ENCODE results near the gene CD27. TPM values are rescaled to one million over a fixed set of nuclear protein-coding genes. Genes with fewer than 3 reads are reported as not detected.
A peak's percentile ranks its signal among the peaks of the same experiment; 100 is the strongest.

CD27 gene
- total and polyA plus RNA-seq, 2 of the 13 experiments (the other 11 are each of a cell fraction or from before 2014, with no cell fraction given): 0.12 TPM; not detected in 1

- TF ChIP-seq HNRNPLL (IDR thresholded peaks at IDR 0.05; ENCODE audit: low read depth, low read length, poor library complexity, severe bottlenecking) (peak; percentile 95), HOXD1 (CRISPR knock-in tag; IDR thresholded peaks at IDR 0.05) (peak; percentile 17; the same call in 1 of the 2 replicates), DMAP1 (CRISPR knock-in tag; IDR thresholded peaks at IDR 0.05) (peak; percentile 91), PPARG (CRISPR knock-in tag; conservative IDR thresholded peaks at IDR 0.05) (no peak), SAFB2 (CRISPR knock-in tag; IDR thresholded peaks at IDR 0.05; ENCODE audit: borderline replicate concordance, low read depth) (peak; percentile 42; the same call in 1 of the 2 replicates), ZNF17 (CRISPR knock-in tag; IDR thresholded peaks at IDR 0.05) (no peak), HNRNPUL1 (IDR thresholded peaks at IDR 0.05; ENCODE audit: low read depth, low read length) (no peak), KAT8 (CRISPR knock-in tag; IDR thresholded peaks at IDR 0.05) (peak; percentile 71), TCF7 (IDR thresholded peaks at IDR 0.05; ENCODE audit: low read depth) (no peak), SUZ12 (IDR thresholded peaks at IDR 0.05; ENCODE audit: low read depth, low read length) (no peak), PAX8 (CRISPR knock-in tag; IDR thresholded peaks at IDR 0.05; ENCODE audit: borderline replicate concordance) (no peak), ZNF224 (CRISPR knock-in tag; IDR thresholded peaks at IDR 0.05) (no peak), NFYB (CRISPR knock-in tag; IDR thresholded peaks at IDR 0.05) (peak; percentile 86), PHF21A (CRISPR knock-in tag; IDR thresholded peaks at IDR 0.05) (peak; percentile 41; the same call in 1 of the 2 replicates), ZKSCAN8 (CRISPR knock-in tag; IDR thresholded peaks at IDR 0.05; ENCODE audit: borderline replicate concordance) (no peak)
- TF ChIP-seq, protein P1, sequence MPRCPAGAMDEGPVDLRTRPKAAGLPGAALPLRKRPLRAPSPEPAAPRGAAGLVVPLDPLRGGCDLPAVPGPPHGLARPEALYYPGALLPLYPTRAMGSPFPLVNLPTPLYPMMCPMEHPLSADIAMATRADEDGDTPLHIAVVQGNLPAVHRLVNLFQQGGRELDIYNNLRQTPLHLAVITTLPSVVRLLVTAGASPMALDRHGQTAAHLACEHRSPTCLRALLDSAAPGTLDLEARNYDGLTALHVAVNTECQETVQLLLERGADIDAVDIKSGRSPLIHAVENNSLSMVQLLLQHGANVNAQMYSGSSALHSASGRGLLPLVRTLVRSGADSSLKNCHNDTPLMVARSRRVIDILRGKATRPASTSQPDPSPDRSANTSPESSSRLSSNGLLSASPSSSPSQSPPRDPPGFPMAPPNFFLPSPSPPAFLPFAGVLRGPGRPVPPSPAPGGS (CRISPR knock-in tag; IDR thresholded peaks at IDR 0.05): peak; percentile 57; the same call in 1 of the 2 replicates
- TF ChIP-seq, protein P2, sequence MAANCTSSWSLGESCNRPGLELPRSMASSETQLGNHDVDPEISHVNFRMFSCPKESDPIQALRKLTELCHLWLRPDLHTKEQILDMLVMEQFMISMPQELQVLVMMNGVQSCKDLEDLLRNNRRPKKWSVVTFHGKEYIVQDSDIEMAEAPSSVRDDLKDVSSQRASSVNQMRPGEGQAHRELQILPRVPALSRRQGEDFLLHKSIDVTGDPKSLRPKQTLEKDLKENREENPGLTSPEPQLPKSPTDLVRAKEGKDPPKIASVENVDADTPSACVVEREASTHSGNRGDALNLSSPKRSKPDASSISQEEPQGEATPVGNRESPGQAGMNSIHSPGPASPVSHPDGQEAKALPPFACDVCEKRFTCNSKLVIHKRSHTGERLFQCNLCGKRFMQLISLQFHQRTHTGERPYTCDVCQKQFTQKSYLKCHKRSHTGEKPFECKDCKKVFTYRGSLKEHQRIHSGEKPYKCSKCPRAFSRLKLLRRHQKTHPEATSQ (CRISPR knock-in tag; IDR thresholded peaks at IDR 0.05; ENCODE audit: borderline replicate concordance): peak; percentile 0; the same call in 1 of the 2 replicates
- TF ChIP-seq, protein P3, sequence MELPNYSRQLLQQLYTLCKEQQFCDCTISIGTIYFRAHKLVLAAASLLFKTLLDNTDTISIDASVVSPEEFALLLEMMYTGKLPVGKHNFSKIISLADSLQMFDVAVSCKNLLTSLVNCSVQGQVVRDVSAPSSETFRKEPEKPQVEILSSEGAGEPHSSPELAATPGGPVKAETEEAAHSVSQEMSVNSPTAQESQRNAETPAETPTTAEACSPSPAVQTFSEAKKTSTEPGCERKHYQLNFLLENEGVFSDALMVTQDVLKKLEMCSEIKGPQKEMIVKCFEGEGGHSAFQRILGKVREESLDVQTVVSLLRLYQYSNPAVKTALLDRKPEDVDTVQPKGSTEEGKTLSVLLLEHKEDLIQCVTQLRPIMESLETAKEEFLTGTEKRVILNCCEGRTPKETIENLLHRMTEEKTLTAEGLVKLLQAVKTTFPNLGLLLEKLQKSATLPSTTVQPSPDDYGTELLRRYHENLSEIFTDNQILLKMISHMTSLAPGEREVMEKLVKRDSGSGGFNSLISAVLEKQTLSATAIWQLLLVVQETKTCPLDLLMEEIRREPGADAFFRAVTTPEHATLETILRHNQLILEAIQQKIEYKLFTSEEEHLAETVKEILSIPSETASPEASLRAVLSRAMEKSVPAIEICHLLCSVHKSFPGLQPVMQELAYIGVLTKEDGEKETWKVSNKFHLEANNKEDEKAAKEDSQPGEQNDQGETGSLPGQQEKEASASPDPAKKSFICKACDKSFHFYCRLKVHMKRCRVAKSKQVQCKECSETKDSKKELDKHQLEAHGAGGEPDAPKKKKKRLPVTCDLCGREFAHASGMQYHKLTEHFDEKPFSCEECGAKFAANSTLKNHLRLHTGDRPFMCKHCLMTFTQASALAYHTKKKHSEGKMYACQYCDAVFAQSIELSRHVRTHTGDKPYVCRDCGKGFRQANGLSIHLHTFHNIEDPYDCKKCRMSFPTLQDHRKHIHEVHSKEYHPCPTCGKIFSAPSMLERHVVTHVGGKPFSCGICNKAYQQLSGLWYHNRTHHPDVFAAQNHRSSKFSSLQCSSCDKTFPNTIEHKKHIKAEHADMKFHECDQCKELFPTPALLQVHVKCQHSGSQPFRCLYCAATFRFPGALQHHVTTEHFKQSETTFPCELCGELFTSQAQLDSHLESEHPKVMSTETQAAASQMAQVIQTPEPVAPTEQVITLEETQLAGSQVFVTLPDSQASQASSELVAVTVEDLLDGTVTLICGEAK (IDR thresholded peaks at IDR 0.05): no peak
- TF ChIP-seq, protein P3 (CRISPR knock-in tag; IDR thresholded peaks at IDR 0.05): 0 out of 2 replicates have a peak, but pooled peaks have one; percentile 5
Observed at GRCh38 chr12:6493497-6494257, 48.9 kb downstream of the CD27 start, which contains the start of gene NCAPD2 (continued).
